ENCODE data around the gene GLRX5. TPM values are rescaled to one million over a fixed set of nuclear protein-coding genes. Genes with fewer than 3 reads are reported as not detected.

Gene GLRX5
- total RNA-seq, 1 experiment from 2014 or later = 68.8 TPM

DNA sequence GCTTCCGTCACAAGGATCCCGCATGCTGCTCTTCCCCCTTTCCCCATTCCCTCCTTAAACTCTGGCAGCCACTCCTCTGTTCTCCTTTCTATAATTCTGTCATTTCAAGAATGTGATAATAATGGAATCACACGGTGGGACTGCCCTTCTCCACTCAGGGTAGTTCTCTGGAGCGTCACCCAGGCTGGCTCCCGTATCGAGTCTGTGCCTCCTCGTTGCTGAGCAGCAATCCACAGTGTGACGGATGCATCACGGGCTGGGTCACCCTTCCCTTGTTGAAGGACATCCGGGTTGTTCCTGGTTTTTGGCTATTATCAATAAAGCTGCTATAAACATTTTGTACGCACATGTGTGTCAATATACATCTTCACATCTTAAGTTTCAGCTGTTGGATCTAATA lies 12.7 kb upstream of the GLRX5 start:
- H3K9me3 ChIP-seq (ENCODE audit: low read depth, low read length, poor library complexity, severe bottlenecking) = no peaks in the 10 kb centered on the region
- DNase-seq (ENCODE audit: low spot score) = no peak
- ChIA-PET CTCF (no interaction called here), POLR2A (ENCODE audit: low non-redundant PET) (interaction anchor here (0.6 kb wide), 1 partner anchor 487 kb away, joined by 4 read pairs; no protein-coding TSS in a partner anchor)
- intact Hi-C loops (cut with micrococcal nuclease; ENCODE audit: unreplicated experiment) = no loop called here
- TF ChIP-seq EZH2 (IDR thresholded peaks at IDR 0.05; ENCODE audit: borderline replicate concordance, low read depth, low read length, poor library complexity, severe bottlenecking) = no peak
- no peak for TF ChIP-seq CTCF (conservative IDR thresholded peaks at IDR 0.05; ENCODE audit: low read depth, low read length)
- BruUV-seq (replicated peaks) = no TSS peak
- no peaks in the 10 kb centered on the region for H3K36me3 ChIP-seq (ENCODE audit: insufficient read depth, low read length, poor library complexity, severe bottlenecking)
- peaks cover 68% of the 10 kb centered on the region for H3K4me1 ChIP-seq (ENCODE audit: insufficient read depth, low read length, poor library complexity, severe bottlenecking)
- peak overlapping the region; percentile 91 for H3K27ac ChIP-seq (ENCODE audit: low read depth, low read length, poor library complexity, severe bottlenecking)
- H3K4me3 ChIP-seq (ENCODE audit: low read depth, low read length, poor library complexity, severe bottlenecking) = no peak overlapping the region
- H3K27me3 ChIP-seq (replicated peaks; ENCODE audit: insufficient read depth, low read depth, low read length, poor library complexity) = no peaks in the 10 kb centered on the region

GRCh38 chr14:95522556-95522955 lies 12.3 kb upstream of the GLRX5 start:
- TF ChIP-seq EZH2 (IDR thresholded peaks at IDR 0.05; ENCODE audit: borderline replicate concordance, low read depth, low read length, poor library complexity, severe bottlenecking) = no peak
- TF ChIP-seq CTCF (conservative IDR thresholded peaks at IDR 0.05; ENCODE audit: low read depth, low read length) = no peak
- H3K36me3 ChIP-seq (ENCODE audit: insufficient read depth, low read length, poor library complexity, severe bottlenecking) = no peaks in the 10 kb centered on the region
- BruUV-seq (replicated peaks) = no TSS peak
- peak overlapping the region; percentile 91 for H3K27ac ChIP-seq (ENCODE audit: low read depth, low read length, poor library complexity, severe bottlenecking)
- H3K4me1 ChIP-seq (ENCODE audit: insufficient read depth, low read length, poor library complexity, severe bottlenecking) = peaks cover 68% of the 10 kb centered on the region
- intact Hi-C loops (cut with micrococcal nuclease; ENCODE audit: unreplicated experiment) = no loop called here
- ChIA-PET POLR2A (ENCODE audit: low non-redundant PET) (interaction anchor here (0.6 kb wide), 1 partner anchor 487 kb away, joined by 4 read pairs; no protein-coding TSS in a partner anchor), CTCF (no interaction called here)
- H3K9me3 ChIP-seq (ENCODE audit: low read depth, low read length, poor library complexity, severe bottlenecking) = no peaks in the 10 kb centered on the region
- DNase-seq (ENCODE audit: low spot score) = no peak
- H3K4me3 ChIP-seq (ENCODE audit: low read depth, low read length, poor library complexity, severe bottlenecking) = no peak overlapping the region
- no peaks in the 10 kb centered on the region for H3K27me3 ChIP-seq (replicated peaks; ENCODE audit: insufficient read depth, low read depth, low read length, poor library complexity)

GRCh38 chr14:95523051-95523814 lies 11.6 kb upstream of the GLRX5 start:
- TSS peak; percentile 79 for BruUV-seq (replicated peaks)
- intact Hi-C loops (cut with micrococcal nuclease; ENCODE audit: unreplicated experiment) = no loop called here
- H3K27me3 ChIP-seq (replicated peaks; ENCODE audit: insufficient read depth, low read depth, low read length, poor library complexity) = no peaks in the 10 kb centered on the region
- no peaks in the 10 kb centered on the region for H3K36me3 ChIP-seq (ENCODE audit: insufficient read depth, low read length, poor library complexity, severe bottlenecking)
- POLR2A ChIA-PET (ENCODE audit: low non-redundant PET) = interaction anchor here (0.6 kb wide), 2 partner anchors 486 to 520 kb away, joined by 3 to 4 read pairs; no protein-coding TSS in a partner anchor
- peaks cover 64% of the 10 kb centered on the region for H3K4me1 ChIP-seq (ENCODE audit: insufficient read depth, low read length, poor library complexity, severe bottlenecking)
- H3K4me3 ChIP-seq (ENCODE audit: low read depth, low read length, poor library complexity, severe bottlenecking) = peak overlapping the region; percentile 14
- no peaks in the 10 kb centered on the region for H3K9me3 ChIP-seq (ENCODE audit: low read depth, low read length, poor library complexity, severe bottlenecking)
- CTCF ChIA-PET = no interaction called here
- peak overlapping the region; percentile 91 for H3K27ac ChIP-seq (ENCODE audit: low read depth, low read length, poor library complexity, severe bottlenecking)
- DNase-seq (ENCODE audit: low spot score) = no peak
- TF ChIP-seq EZH2 (IDR thresholded peaks at IDR 0.05; ENCODE audit: borderline replicate concordance, low read depth, low read length, poor library complexity, severe bottlenecking) = no peak
- no peak for TF ChIP-seq CTCF (conservative IDR thresholded peaks at IDR 0.05; ENCODE audit: low read depth, low read length)
